Esophagus squamous epithelium (tissue), 4 donors: ENCODE measurements around the gene CTDNEP1.

ENCODE experiments used
- POLR2A ChIP-seq, 4 donors: fragments of 450-650 bp; IDR thresholded peaks; one replicate each; pipeline ENCODE4 v1.6.1; 2017; ENCODE audit warnings: antibody characterized with exemption in 4 of 4, mild to moderate bottlenecking in 4 of 4, moderate library complexity in 3 of 4
- TF ChIP-seq, protein P1 (sequence below), 6 experiments: fragments of 450-650 bp in 4 of 6; fragments of 200-600 bp in 2 of 6; sonication (generic) in 2 of 6; IDR thresholded peaks; one replicate each; pipeline ENCODE4 v1.5.1; 2016 to 2019; ENCODE audit warnings: antibody characterized with exemption in 6 of 6, mild to moderate bottlenecking in 4 of 6, moderate library complexity in 4 of 6

DNA sequence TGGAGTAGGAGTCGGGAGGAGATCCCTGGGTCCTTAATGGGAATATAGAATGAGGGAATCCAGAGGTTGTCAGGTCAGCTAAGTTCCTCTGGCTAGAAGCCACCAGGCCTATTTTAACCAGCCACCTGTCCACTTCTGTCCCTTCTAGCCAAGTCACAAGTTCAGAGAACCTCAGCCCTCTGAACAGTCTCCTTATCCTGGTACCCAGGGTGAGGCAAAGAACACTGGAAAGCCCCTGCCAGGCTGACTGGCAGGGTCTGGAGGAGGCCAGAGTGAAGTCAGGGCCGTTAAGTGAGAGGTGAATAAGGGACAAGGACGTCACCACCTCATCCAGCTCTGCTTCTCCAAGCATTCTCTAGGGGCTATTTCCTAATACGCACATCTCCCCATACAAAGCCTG, 2.7 kb downstream of the CTDNEP1 start:
- no peak for TF ChIP-seq POLR2A (IDR thresholded peaks at IDR 0.05)
- TF ChIP-seq, protein P1, sequence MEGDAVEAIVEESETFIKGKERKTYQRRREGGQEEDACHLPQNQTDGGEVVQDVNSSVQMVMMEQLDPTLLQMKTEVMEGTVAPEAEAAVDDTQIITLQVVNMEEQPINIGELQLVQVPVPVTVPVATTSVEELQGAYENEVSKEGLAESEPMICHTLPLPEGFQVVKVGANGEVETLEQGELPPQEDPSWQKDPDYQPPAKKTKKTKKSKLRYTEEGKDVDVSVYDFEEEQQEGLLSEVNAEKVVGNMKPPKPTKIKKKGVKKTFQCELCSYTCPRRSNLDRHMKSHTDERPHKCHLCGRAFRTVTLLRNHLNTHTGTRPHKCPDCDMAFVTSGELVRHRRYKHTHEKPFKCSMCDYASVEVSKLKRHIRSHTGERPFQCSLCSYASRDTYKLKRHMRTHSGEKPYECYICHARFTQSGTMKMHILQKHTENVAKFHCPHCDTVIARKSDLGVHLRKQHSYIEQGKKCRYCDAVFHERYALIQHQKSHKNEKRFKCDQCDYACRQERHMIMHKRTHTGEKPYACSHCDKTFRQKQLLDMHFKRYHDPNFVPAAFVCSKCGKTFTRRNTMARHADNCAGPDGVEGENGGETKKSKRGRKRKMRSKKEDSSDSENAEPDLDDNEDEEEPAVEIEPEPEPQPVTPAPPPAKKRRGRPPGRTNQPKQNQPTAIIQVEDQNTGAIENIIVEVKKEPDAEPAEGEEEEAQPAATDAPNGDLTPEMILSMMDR (IDR thresholded peaks at IDR 0.05), result no peak
